Renal cortical epithelial cell (primary cell): ENCODE data around the gene TMEM238L. TPM values are rescaled to one million over a fixed set of nuclear protein-coding genes. Genes with fewer than 3 reads are reported as not detected.

ENCODE experiments used
- total RNA-seq: library from RNA; depleted of rRNA; stranded (reverse); fragments of >200 nt; gene quantifications from 2 replicates; pipeline ENCODE4 v1.2.3, GENCODE V29; 2014

The TMEM238L gene
- total RNA-seq, 1 donor from 2014 or later: not detected

Other genes with a start within 250 kb of the TMEM238L start
- gene MYH3, start 146.8 kb downstream of the TMEM238L start, total RNA-seq: 0.30 TPM in 1 of 2 replicates, not detected in the other
- 39.1 and 48.5 TPM in 2 replicates for gene SCO1, start 106.6 kb downstream of the TMEM238L start, total RNA-seq
- 13.3 and 18.9 TPM in 2 replicates for gene ADPRM, start 106.5 kb downstream of the TMEM238L start, total RNA-seq
- 1.6 and 1.9 TPM in 2 replicates for gene TMEM220, start 74.1 kb downstream of the TMEM238L start, total RNA-seq
- not detected in 2 replicates for gene PIRT, start 34.0 kb upstream of the TMEM238L start, total RNA-seq